HG03571 (cell line): ENCODE results near the gene UBE2L3.
A peak's percentile ranks its signal among the peaks of the same experiment; 100 is the strongest.
"Not testable (repeated sequence)": the region's sequence is repeated elsewhere in the genome, so short reads cannot be mapped to it uniquely, and the experiment has no call there.

Experiments used
- ATAC-seq: cut with Tn5 transposase; IDR thresholded peaks from one replicate; pipeline ENCODE4 v1.9.1; 2021; ENCODE audit not compliant: unreplicated experiment

Gene UBE2L3

GRCh38 chr22:21567456-21568346 is at the start of gene UBE2L3:
Gene UBE2L3, plus strand, starts transcription at chr22:21567714. Its CDS starts 31 bp downstream, at chr22:21567745.
- ATAC-seq = no peak

- ATAC-seq = not testable (repeated sequence)
Observed at GRCh38 chr22:21526705-21527500, 40.6 kb upstream of the UBE2L3 start.

- not testable (repeated sequence) for ATAC-seq
Observed at GRCh38 chr22:21531525-21531924, 36.0 kb upstream of the UBE2L3 start.

GRCh38 chr22:21532863-21533648 is 34.5 kb upstream of the UBE2L3 start:
- not testable (repeated sequence) for ATAC-seq

GRCh38 chr22:21539862-21540261 is 27.7 kb upstream of the UBE2L3 start:
- not testable (repeated sequence) for ATAC-seq

- not testable (repeated sequence) for ATAC-seq
Observed at GRCh38 chr22:21544432-21545322, 22.8 kb upstream of the UBE2L3 start.

- ATAC-seq = not testable (repeated sequence)
Observed at GRCh38 chr22:21549558-21549957, 18.0 kb upstream of the UBE2L3 start.

GRCh38 chr22:21550008-21550677 is 17.4 kb upstream of the UBE2L3 start:
- peak; percentile 51 for ATAC-seq

- ATAC-seq = peak; percentile 37
Observed at GRCh38 chr22:21550678-21551047, 16.9 kb upstream of the UBE2L3 start.

GRCh38 chr22:21551361-21551760 is 16.2 kb upstream of the UBE2L3 start, which contains the start of gene RIMBP3C:
Gene RIMBP3C, minus strand, starts transcription at chr22:21551461. Its CDS starts 485 bp downstream, at chr22:21550976.
- ATAC-seq = not testable (repeated sequence)

- ATAC-seq = not testable (repeated sequence)
Observed at GRCh38 chr22:21559345-21560125, 8.0 kb upstream of the UBE2L3 start.

- not testable (repeated sequence) for ATAC-seq
Observed at GRCh38 chr22:21560657-21561056, 6.9 kb upstream of the UBE2L3 start.

GRCh38 chr22:21563912-21564311 is 3.6 kb upstream of the UBE2L3 start:
- no peak for ATAC-seq

GRCh38 chr22:21564411-21564810 is 3.1 kb upstream of the UBE2L3 start:
- no peak for ATAC-seq

- no peak for ATAC-seq
Observed at GRCh38 chr22:21568347-21569075, 997 bp downstream of the UBE2L3 start.

GRCh38 chr22:21569076-21569427 is 1.5 kb downstream of the UBE2L3 start:
- ATAC-seq = not testable (repeated sequence)

- no peak for ATAC-seq
Observed at GRCh38 chr22:21569459-21570170, 2.1 kb downstream of the UBE2L3 start.
